ENCODE measurements around the gene LAMTOR2. TPM values are rescaled to one million over a fixed set of nuclear protein-coding genes. Genes with fewer than 3 reads are reported as not detected.
A peak's percentile ranks its signal among the peaks of the same experiment; 100 is the strongest.

The LAMTOR2 gene
- total and polyA plus RNA-seq, 2 of the 8 experiments (the other 6 are each of a cell fraction or from before 2014, with no cell fraction given) = 54.7 to 122 TPM

DNA sequence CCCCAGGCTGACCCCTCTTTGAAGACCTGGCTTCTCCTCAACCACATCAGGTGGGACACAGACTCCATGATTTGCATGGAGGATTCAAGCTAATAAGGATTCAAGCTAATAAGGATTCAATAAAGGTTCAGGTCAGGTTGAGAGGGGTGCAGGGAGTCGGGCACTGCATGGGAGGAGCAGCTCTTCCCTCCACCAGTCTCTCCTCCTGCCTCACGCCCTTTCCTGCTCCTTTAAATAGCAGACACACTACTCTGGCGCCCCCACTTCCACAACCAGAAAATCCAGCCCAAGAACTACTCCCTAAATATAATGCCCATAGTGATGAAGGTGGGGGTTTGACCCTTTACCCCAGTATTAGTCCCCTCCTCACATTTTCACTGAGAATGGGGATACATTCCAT, 20.6 kb downstream of the LAMTOR2 start:
- peaks cover 24 to 60% (median 50%) of the 10 kb centered on the region in 4 experiments for H3K4me1 ChIP-seq (replicated peaks in 1 of 4; ENCODE audit: control insufficient read depth in 3 of 4, insufficient read depth in 4 of 4, low read length in 3 of 4)
- no peak overlapping the region for H2AFZ ChIP-seq (ENCODE audit: low read length)
- H2BK15ac ChIP-seq (ENCODE audit: low read length) = peak overlapping the region; percentile 5; the same call in 1 of the 2 replicates
- CTCF ChIA-PET (ENCODE audit: partially characterized antibody) = interaction anchor here (0.7 to 2.5 kb wide), 14 partner anchors 10 to 99 kb away, joined by 3 to 33 read pairs (median 4); partner anchors contain the start of gene UBQLN4
- no peak overlapping the region for H2BK120ac ChIP-seq (replicated peaks; ENCODE audit: low read depth, low read length)
- H4K91ac ChIP-seq (replicated peaks; ENCODE audit: insufficient read length, low read length) = no peak overlapping the region
- H3K79me1 ChIP-seq (ENCODE audit: low read depth, low read length) = peaks cover 19% of the 10 kb centered on the region
- H3K18ac ChIP-seq (ENCODE audit: extremely low read depth, low read length) = peak overlapping the region; percentile 66
- H2BK12ac ChIP-seq (ENCODE audit: low read depth, low read length) = 0 out of 2 replicates have a peak overlapping the region, but pooled peaks have one; percentile 19
- no peak overlapping the region for H3K9ac ChIP-seq (replicated peaks in 1 of 4; ENCODE audit: extremely low read depth in 1 of 4, low read depth in 3 of 4, low read length in 3 of 4)
- peaks cover 8% of the 10 kb centered on the region for H3K23me2 ChIP-seq (ENCODE audit: low read depth, low read length)
- no peak overlapping the region for H3K23ac ChIP-seq (ENCODE audit: insufficient read length)
- H3K4me2 ChIP-seq (ENCODE audit: insufficient read depth in 1 of 2, low read depth in 2 of 2, low read length in 2 of 2) = peak overlapping the region; percentile 47 to 79; a peak in 3 of 4 replicates
- peak overlapping the region; percentile 38 for H3K4ac ChIP-seq (replicated peaks; ENCODE audit: insufficient read length, low read depth, low read length)
- peak overlapping the region; percentile 54; the same call in 1 of the 2 replicates for H2BK5ac ChIP-seq (ENCODE audit: low read depth, low read length)
- no peak overlapping the region for H3K56ac ChIP-seq (replicated peaks; ENCODE audit: insufficient read length, low read depth, low read length)
- H3K27me3 ChIP-seq (replicated peaks in 1 of 4; ENCODE audit: control insufficient read depth in 3 of 4, extremely low read depth in 1 of 4, insufficient read depth in 3 of 4, low read length in 3 of 4) = no peaks in the 10 kb centered on the region
- no peak overlapping the region for H3K27ac ChIP-seq (ENCODE audit: low read depth, low read length)
- no peak for FAIRE-seq
- POLR2A ChIA-PET (ENCODE audit: partially characterized antibody) = interaction anchor here (0.5 to 9.7 kb wide), 18 partner anchors 9 to 171 kb away, joined by 3 to 88 read pairs (median 4); partner anchors contain the start of genes ARHGEF2, KHDC4, LAMTOR2 and LMNA
- H3K36me3 ChIP-seq (ENCODE audit: control insufficient read depth in 2 of 4, insufficient read depth in 4 of 4, low read length in 3 of 4) = peaks cover 4 to 34% (median 10%) of the 10 kb centered on the region in 4 experiments; a peak in 7 of 8 replicates
- DNase-seq (ENCODE audit: low read depth in 1 of 2, low spot score in 2 of 2) = no peak
- H4K8ac ChIP-seq (ENCODE audit: extremely low read depth, insufficient read depth, low read length) = no peak overlapping the region
- WGBS, 2 experiments (ENCODE audit: extremely low coverage in 1 of 2, insufficient coverage in 1 of 2, insufficient read length in 1 of 2, insufficient replicate concordance in 2 of 2, low coverage in 1 of 2, low lambda C conversion rate in 2 of 2, missing lambda C conversion rate in 1 of 2) = 41% methylated on average over 3 of the region's 3 CpGs; no CpG with 5 or more reads in 1 of the 2 experiments
- peak overlapping the region in 1 of 4 experiments; percentile 18; a peak in 2 of 8 replicates for H3K4me3 ChIP-seq (ENCODE audit: extremely low read depth in 1 of 4, insufficient read depth in 2 of 4, low read depth in 3 of 4, low read length in 4 of 4)
- peaks cover 11 to 33% of the 10 kb centered on the region in 2 experiments for H4K20me1 ChIP-seq (replicated peaks in 1 of 2; ENCODE audit: control insufficient read depth in 1 of 2, insufficient read depth in 2 of 2, low read length in 2 of 2)
- H2BK20ac ChIP-seq (ENCODE audit: low read length) = no peak overlapping the region
- H3K79me2 ChIP-seq (ENCODE audit: control insufficient read depth in 1 of 2, insufficient read depth in 2 of 2, low read length in 2 of 2) = peaks cover 16 to 48% of the 10 kb centered on the region in 2 experiments
- no peaks in the 10 kb centered on the region for H3K9me3 ChIP-seq (ENCODE audit: insufficient read depth in 2 of 2, low read depth in 1 of 2, low read length in 1 of 2)
- H3K14ac ChIP-seq (ENCODE audit: insufficient read length) = no peak overlapping the region
- H4K5ac ChIP-seq (ENCODE audit: insufficient read length, low read depth, low read length) = peak overlapping the region; percentile 33
- no peak overlapping the region for H2AK5ac ChIP-seq (ENCODE audit: low read depth, low read length)
- TF ChIP-seq POU5F1 (IDR thresholded peaks at IDR 0.05; ENCODE audit: low read depth, low read length) (no peak), TAF1 (IDR thresholded peaks at IDR 0.05; ENCODE audit: low read depth, low read length) (no peak), SIN3A (conservative IDR thresholded peaks at IDR 0.05 in 1 of 2, IDR thresholded peaks at IDR 0.05 in 1 of 2; ENCODE audit: low read depth in 1 of 2, low read length in 2 of 2) (no peak), EP300 (IDR thresholded peaks at IDR 0.05; ENCODE audit: borderline replicate concordance in 1 of 2, low read depth in 2 of 2, low read length in 2 of 2) (peak in 1 of 2 experiments; percentile 98; a peak in 1 of 3 replicates), MAX (IDR thresholded peaks at IDR 0.05) (no peak), FOSL1 (IDR thresholded peaks at IDR 0.05; ENCODE audit: insufficient read depth, low read depth, low read length) (no peak), TCF12 (IDR thresholded peaks at IDR 0.05; ENCODE audit: low read depth, low read length) (no peak), TBP (IDR thresholded peaks at IDR 0.05; ENCODE audit: low read depth, low read length) (no peak), PHF8 (conservative IDR thresholded peaks at IDR 0.05; ENCODE audit: low read depth, low read length) (no peak)
